Vagina (tissue), 2 donors: ENCODE data around the gene OLFML2B.

Experiments
- CTCF ChIP-seq, 3 experiments: fragments of 450-650 bp in 2 of 3; fragments of 200-600 bp in 1 of 3; sonication (generic) in 1 of 3; IDR thresholded peaks; one replicate each; pipeline ENCODE4 v1.5.1; 2017 to 2019; ENCODE audit warnings: antibody characterized with exemption in 3 of 3, mild to moderate bottlenecking in 2 of 3, moderate library complexity in 2 of 3
- POLR2A ChIP-seq, 2 donors: fragments of 450-650 bp; IDR thresholded peaks; one replicate each; pipeline ENCODE4 v1.6.1; 2017; ENCODE audit warnings: antibody characterized with exemption in 2 of 2, mild to moderate bottlenecking in 2 of 2, moderate library complexity in 2 of 2

DNA sequence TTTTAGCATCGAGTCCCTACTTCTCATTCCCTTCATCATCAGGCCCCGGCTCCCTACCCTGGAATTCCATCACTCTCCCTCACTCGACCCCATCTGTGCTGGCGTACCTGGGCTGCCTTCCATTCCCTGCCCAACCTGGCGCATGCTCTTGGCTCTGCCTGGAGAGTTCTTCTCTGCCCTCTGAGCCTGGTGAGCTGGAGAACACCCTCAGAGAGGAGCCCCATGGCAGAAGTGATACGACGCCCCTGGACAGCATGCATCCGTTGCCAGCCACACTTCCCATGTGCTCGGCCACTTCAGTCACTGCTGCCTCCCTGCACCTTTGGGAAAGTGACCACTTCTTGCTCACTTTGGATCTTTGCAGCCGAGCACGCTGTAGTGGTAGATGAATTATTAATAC, 30.1 kb downstream of the OLFML2B start:
- no peak for TF ChIP-seq CTCF (IDR thresholded peaks at IDR 0.05)
- TF ChIP-seq POLR2A (IDR thresholded peaks at IDR 0.05) = no peak
